HEK293 (cell line): ENCODE data around the gene RIC3.

Experiments
- CTCF ChIA-PET: fragments of 350-600 bp; formaldehyde crosslinking; extraction: SDS; loops from one replicate; lab custom pipeline; 2021; ENCODE audit warnings: antibody characterized with exemption; lab: Yijun Ruan, JAX
- POLR2A ChIA-PET: fragments of 300-600 bp; formaldehyde crosslinking; extraction: SDS; loops from one replicate; lab custom pipeline; 2020; ENCODE audit warnings: antibody characterized with exemption, inconsistent platforms; lab: Yijun Ruan, JAX
- H3K27ac ChIP-seq: fragments of 200-500 bp; sonication (Bioruptor generic); 2 replicates; pipeline ENCODE4 v1.5.1; 2014; ENCODE audit warnings: low read depth, low read length, control low read depth, inconsistent platforms; ENCODE audit errors: extremely low read depth
- H3K36me3 ChIP-seq, 2 experiments: fragments of 200-500 bp in 1 of 2; sonication (Bioruptor generic) in 1 of 2; 1 replicate in 1 of 2; 2 replicates in 1 of 2; pipeline ENCODE4 v1.5.1; 2014 to 2017; ENCODE audit warnings: inconsistent platforms in 2 of 2, low read length in 2 of 2; ENCODE audit not compliant: control insufficient read depth in 2 of 2, insufficient read depth in 1 of 2
- H3K4me1 ChIP-seq: fragments of 200-500 bp; sonication (Bioruptor generic); 2 replicates; pipeline ENCODE4 v1.5.1; 2014; ENCODE audit warnings: mild to moderate bottlenecking, low read length, inconsistent platforms; ENCODE audit not compliant: control insufficient read depth, insufficient read depth
- H3K4me3 ChIP-seq: 2 replicates; pipeline ENCODE4 v1.5.1; 2011; ENCODE audit warnings: low read depth, mild to moderate bottlenecking, control low read depth, low read length, moderate library complexity
- H3K9me3 ChIP-seq: fragments of 200-500 bp; sonication (Bioruptor generic); 2 replicates; pipeline ENCODE4 v1.5.1; 2014; ENCODE audit warnings: low read depth, low read length, inconsistent platforms; ENCODE audit not compliant: control insufficient read depth, insufficient read depth
- HOXC10 ChIP-seq: sonication (generic); formaldehyde crosslinking; IDR thresholded peaks from 2 replicates; pipeline ENCODE4 v1.8.1; 2023; ENCODE audit warnings: mild to moderate bottlenecking, missing genetic modification reagents
- KLF7 ChIP-seq: fragments of 450-650 bp; formaldehyde crosslinking; IDR thresholded peaks from 2 replicates; pipeline ENCODE4 v1.5.1; 2016; ENCODE audit warnings: missing biosample characterization, missing genetic modification characterization, borderline replicate concordance
- KLF9 ChIP-seq: fragments of 450-650 bp; formaldehyde crosslinking; IDR thresholded peaks from 2 replicates; pipeline ENCODE4 v1.5.1; 2016; ENCODE audit warnings: missing biosample characterization, missing genetic modification characterization, low read depth
- RBAK ChIP-seq: fragments of 450-650 bp; formaldehyde crosslinking; IDR thresholded peaks from 2 replicates; pipeline ENCODE4 v1.5.1; 2016; ENCODE audit warnings: missing biosample characterization, missing genetic modification characterization
- SETDB1 ChIP-seq: IDR thresholded peaks from one replicate; pipeline ENCODE4 v1.6.1; 2017; ENCODE audit warnings: mild to moderate bottlenecking, low read length, moderate library complexity, mixed read lengths; ENCODE audit not compliant: insufficient read length
- SP2 ChIP-seq: fragments of 450-650 bp; formaldehyde crosslinking; IDR thresholded peaks from 2 replicates; pipeline ENCODE4 v1.5.1; 2016; ENCODE audit warnings: missing biosample characterization, missing genetic modification characterization
- ZBTB48 ChIP-seq: fragments of 450-650 bp; formaldehyde crosslinking; IDR thresholded peaks from 2 replicates; pipeline ENCODE4 v1.5.1; 2016; ENCODE audit warnings: missing biosample characterization, missing genetic modification characterization
- ZEB2 ChIP-seq: fragments of 450-650 bp; formaldehyde crosslinking; IDR thresholded peaks from 2 replicates; pipeline ENCODE4 v1.5.1; 2016; ENCODE audit warnings: missing biosample characterization, missing genetic modification characterization
- ZFP3 ChIP-seq: fragments of 450-650 bp; formaldehyde crosslinking; IDR thresholded peaks from 2 replicates; pipeline ENCODE4 v1.5.1; 2016; ENCODE audit warnings: low read depth, missing biosample characterization, missing genetic modification characterization
- ZNF146 ChIP-seq: fragments of 450-650 bp; formaldehyde crosslinking; IDR thresholded peaks from 2 replicates; pipeline ENCODE4 v1.5.1; 2016; ENCODE audit warnings: missing biosample characterization, missing genetic modification characterization
- ZNF157 ChIP-seq: fragments of 450-650 bp; formaldehyde crosslinking; IDR thresholded peaks from 2 replicates; pipeline ENCODE4 v1.5.1; 2016; ENCODE audit warnings: missing biosample characterization, missing genetic modification characterization
- ZNF23 ChIP-seq: fragments of 450-650 bp; formaldehyde crosslinking; IDR thresholded peaks from 2 replicates; pipeline ENCODE4 v1.5.1; 2016; ENCODE audit warnings: missing biosample characterization, missing genetic modification characterization, borderline replicate concordance
- ZNF292 ChIP-seq: fragments of 450-650 bp; formaldehyde crosslinking; IDR thresholded peaks from 2 replicates; pipeline ENCODE4 v1.5.1; 2016; ENCODE audit warnings: low read depth, missing biosample characterization, missing genetic modification characterization, borderline replicate concordance
- ZNF335 ChIP-seq: fragments of 450-650 bp; formaldehyde crosslinking; conservative IDR thresholded peaks from 2 replicates; pipeline ENCODE4 v1.5.1; 2016; ENCODE audit warnings: missing biosample characterization, missing genetic modification characterization
- ZNF341 ChIP-seq: fragments of 450-650 bp; formaldehyde crosslinking; IDR thresholded peaks from 2 replicates; pipeline ENCODE4; 2016; ENCODE audit warnings: low read depth, missing biosample characterization, missing genetic modification characterization
- ZNF350 ChIP-seq: fragments of 450-650 bp; formaldehyde crosslinking; IDR thresholded peaks from 2 replicates; pipeline ENCODE4 v1.5.0; 2017; ENCODE audit warnings: missing biosample characterization, mild to moderate bottlenecking, missing genetic modification characterization
- ZNF404 ChIP-seq: fragments of 450-650 bp; formaldehyde crosslinking; IDR thresholded peaks from 2 replicates; pipeline ENCODE4 v1.5.1; 2017; ENCODE audit warnings: missing biosample characterization, missing genetic modification characterization
- ZNF48 ChIP-seq: fragments of 450-650 bp; formaldehyde crosslinking; IDR thresholded peaks from 2 replicates; pipeline ENCODE4 v1.5.1; 2016; ENCODE audit warnings: missing biosample characterization, missing genetic modification characterization
- ZNF530 ChIP-seq: fragments of 450-650 bp; formaldehyde crosslinking; IDR thresholded peaks from 2 replicates; pipeline ENCODE4 v1.5.1; 2016; ENCODE audit warnings: low read depth, missing biosample characterization, missing genetic modification characterization
- ZNF558 ChIP-seq: fragments of 450-650 bp; formaldehyde crosslinking; IDR thresholded peaks from 2 replicates; pipeline ENCODE4 v1.5.1; 2016; ENCODE audit warnings: missing biosample characterization, missing genetic modification characterization
- ZNF621 ChIP-seq: fragments of 450-650 bp; formaldehyde crosslinking; IDR thresholded peaks from 2 replicates; pipeline ENCODE4 v1.5.1; 2017; ENCODE audit warnings: missing biosample characterization, missing genetic modification characterization
- ZNF658 ChIP-seq: fragments of 450-650 bp; formaldehyde crosslinking; IDR thresholded peaks from 2 replicates; pipeline ENCODE4; 2016; ENCODE audit warnings: missing biosample characterization, missing genetic modification characterization
- ZSCAN16 ChIP-seq: fragments of 450-650 bp; formaldehyde crosslinking; IDR thresholded peaks from 2 replicates; pipeline ENCODE4 v1.5.1; 2016; ENCODE audit warnings: missing biosample characterization, missing genetic modification characterization
- TF ChIP-seq, protein P1 (sequence below): fragments of 450-650 bp; IDR thresholded peaks from 2 replicates; pipeline ENCODE4 v1.5.1; 2018; ENCODE audit warnings: missing biosample characterization, mild to moderate bottlenecking, missing genetic modification characterization
- TF ChIP-seq, protein P2 (sequence below): fragments of 450-650 bp; formaldehyde crosslinking; IDR thresholded peaks from 2 replicates; pipeline ENCODE4 v1.5.1; 2016; ENCODE audit warnings: missing biosample characterization, missing genetic modification characterization
- TF ChIP-seq, protein P3 (sequence below): fragments of 450-650 bp; formaldehyde crosslinking; IDR thresholded peaks from 2 replicates; pipeline ENCODE4 v1.5.1; 2016; ENCODE audit warnings: missing biosample characterization, missing genetic modification characterization, borderline replicate concordance
- TF ChIP-seq, protein P4 (sequence below): fragments of 450-650 bp; formaldehyde crosslinking; IDR thresholded peaks from 2 replicates; pipeline ENCODE4 v1.5.1; 2016; ENCODE audit warnings: missing biosample characterization, missing genetic modification characterization

The RIC3 gene

DNA sequence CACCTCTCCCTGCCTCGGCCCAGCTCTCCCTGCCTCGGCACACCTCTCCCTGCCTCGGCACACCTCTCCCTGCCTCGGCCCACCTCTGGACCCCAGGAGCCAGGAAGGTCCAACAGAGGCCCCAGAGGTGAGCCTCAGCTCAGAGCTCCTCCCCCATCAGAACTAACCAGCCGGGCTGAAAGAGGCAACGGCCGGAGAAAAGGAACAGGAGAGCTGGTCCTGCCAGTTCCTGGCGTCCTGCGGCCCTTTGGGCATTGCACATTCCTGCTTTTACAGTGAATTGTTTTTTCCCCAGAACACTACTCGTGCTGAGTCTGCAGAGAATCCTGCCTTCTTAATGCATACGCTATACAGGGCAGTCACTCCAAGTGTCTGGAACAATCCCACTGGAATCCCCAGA lies 49.1 kb upstream of the RIC3 start (continued):
- TF ChIP-seq ZSCAN16 (tag by site-specific recombination) (no peak), ZNF530 (tag by site-specific recombination) (no peak), ZNF335 (no peak), ZNF341 (tag by site-specific recombination) (no peak)

DNA sequence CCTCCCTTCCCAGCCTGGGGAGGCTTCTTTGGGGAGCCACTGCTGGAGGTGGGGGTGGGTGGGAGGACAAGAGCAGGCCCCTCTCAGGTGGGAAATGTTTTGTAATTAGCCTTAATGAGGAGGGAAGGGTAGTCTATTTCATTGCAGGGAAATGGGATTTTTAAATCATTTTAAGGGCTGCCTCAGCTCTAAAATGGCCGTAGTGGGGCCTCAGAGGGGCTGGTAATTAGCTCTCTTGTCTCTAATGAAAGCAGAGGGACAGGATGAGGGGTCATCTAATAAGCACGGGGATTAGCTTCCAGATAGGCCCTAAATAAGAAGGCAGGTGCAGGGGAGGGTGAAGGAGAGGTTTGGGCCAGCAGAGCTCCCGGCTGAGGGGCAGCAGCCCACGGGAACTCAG lies 48.3 kb upstream of the RIC3 start:
- Histone ChIP-seq H3K4me1 (no peaks in the 10 kb centered on the region), H3K4me3 (no peak overlapping the region), H3K36me3 (no peaks in the 10 kb centered on the region), H3K27ac (no peak overlapping the region)
- TF ChIP-seq ZNF658 (tag by site-specific recombination) (no peak), ZNF558 (tag by site-specific recombination) (no peak), ZBTB48 (tag by site-specific recombination) (no peak), ZNF404 (tag by site-specific recombination) (no peak), ZNF350 (tag by site-specific recombination) (no peak), ZNF292 (tag by site-specific recombination) (no peak), HOXC10 (CRISPR knock-in tag) (no peak), ZNF146 (tag by site-specific recombination) (no peak)
- TF ChIP-seq, protein P1, sequence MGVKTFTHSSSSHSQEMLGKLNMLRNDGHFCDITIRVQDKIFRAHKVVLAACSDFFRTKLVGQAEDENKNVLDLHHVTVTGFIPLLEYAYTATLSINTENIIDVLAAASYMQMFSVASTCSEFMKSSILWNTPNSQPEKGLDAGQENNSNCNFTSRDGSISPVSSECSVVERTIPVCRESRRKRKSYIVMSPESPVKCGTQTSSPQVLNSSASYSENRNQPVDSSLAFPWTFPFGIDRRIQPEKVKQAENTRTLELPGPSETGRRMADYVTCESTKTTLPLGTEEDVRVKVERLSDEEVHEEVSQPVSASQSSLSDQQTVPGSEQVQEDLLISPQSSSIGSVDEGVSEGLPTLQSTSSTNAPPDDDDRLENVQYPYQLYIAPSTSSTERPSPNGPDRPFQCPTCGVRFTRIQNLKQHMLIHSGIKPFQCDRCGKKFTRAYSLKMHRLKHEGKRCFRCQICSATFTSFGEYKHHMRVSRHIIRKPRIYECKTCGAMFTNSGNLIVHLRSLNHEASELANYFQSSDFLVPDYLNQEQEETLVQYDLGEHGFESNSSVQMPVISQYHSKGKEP (tag by site-specific recombination) = no peak
- TF ChIP-seq, protein P2, sequence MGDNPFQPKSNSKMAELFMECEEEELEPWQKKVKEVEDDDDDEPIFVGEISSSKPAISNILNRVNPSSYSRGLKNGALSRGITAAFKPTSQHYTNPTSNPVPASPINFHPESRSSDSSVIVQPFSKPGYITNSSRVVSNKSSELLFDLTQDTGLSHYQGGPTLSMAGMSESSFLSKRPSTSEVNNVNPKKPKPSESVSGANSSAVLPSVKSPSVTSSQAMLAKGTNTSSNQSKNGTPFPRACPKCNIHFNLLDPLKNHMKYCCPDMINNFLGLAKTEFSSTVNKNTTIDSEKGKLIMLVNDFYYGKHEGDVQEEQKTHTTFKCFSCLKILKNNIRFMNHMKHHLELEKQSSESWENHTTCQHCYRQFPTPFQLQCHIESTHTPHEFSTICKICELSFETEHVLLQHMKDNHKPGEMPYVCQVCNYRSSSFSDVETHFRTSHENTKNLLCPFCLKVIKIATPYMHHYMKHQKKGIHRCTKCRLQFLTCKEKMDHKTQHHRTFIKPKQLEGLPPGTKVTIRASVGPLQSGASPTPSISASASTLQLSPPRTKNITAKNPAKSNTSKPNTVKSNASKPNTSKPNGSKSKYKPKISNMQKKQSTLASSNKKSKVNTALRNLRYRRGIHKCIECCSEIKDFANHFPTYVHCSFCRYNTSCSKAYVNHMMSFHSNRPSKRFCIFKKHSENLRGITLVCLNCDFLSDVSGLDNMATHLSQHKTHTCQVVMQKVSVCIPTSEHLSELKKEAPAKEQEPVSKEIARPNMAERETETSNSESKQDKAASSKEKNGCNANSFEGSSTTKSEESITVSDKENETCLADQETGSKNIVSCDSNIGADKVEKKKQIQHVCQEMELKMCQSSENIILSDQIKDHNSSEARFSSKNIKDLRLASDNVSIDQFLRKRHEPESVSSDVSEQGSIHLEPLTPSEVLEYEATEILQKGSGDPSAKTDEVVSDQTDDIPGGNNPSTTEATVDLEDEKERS = no peak
- TF ChIP-seq, all 188 proteins: peak for 0
- ChIA-PET POLR2A (no interaction called here), CTCF (interaction anchor here (0.5 to 1.6 kb wide), 4 partner anchors 19 to 113 kb away, joined by 3 to 5 read pairs (median 4); partner anchors contain the start of gene LMO1)
- no peaks in the 10 kb centered on the region for H3K9me3 ChIP-seq

DNA sequence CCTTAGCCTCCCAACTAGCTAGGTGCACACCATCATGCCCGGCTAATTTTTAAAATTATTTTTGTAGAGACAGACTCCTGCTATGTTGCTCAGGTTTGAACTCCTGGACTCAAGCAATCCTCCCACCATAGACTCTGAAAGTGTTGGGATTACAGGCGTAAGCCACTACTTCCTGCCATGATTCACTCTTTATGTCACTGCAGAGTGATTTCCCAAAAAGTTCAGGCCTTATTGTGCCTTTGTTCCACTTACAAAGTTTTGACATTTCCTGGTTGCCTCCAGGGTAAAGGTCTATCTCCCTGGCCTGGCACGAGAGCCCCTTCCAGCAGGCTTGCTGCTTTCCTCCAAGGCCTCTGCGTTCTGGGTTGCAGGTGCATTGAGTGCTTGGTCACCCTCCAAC lies 44.6 kb upstream of the RIC3 start:
- H3K9me3 ChIP-seq = no peaks in the 10 kb centered on the region
- TF ChIP-seq, protein P3, sequence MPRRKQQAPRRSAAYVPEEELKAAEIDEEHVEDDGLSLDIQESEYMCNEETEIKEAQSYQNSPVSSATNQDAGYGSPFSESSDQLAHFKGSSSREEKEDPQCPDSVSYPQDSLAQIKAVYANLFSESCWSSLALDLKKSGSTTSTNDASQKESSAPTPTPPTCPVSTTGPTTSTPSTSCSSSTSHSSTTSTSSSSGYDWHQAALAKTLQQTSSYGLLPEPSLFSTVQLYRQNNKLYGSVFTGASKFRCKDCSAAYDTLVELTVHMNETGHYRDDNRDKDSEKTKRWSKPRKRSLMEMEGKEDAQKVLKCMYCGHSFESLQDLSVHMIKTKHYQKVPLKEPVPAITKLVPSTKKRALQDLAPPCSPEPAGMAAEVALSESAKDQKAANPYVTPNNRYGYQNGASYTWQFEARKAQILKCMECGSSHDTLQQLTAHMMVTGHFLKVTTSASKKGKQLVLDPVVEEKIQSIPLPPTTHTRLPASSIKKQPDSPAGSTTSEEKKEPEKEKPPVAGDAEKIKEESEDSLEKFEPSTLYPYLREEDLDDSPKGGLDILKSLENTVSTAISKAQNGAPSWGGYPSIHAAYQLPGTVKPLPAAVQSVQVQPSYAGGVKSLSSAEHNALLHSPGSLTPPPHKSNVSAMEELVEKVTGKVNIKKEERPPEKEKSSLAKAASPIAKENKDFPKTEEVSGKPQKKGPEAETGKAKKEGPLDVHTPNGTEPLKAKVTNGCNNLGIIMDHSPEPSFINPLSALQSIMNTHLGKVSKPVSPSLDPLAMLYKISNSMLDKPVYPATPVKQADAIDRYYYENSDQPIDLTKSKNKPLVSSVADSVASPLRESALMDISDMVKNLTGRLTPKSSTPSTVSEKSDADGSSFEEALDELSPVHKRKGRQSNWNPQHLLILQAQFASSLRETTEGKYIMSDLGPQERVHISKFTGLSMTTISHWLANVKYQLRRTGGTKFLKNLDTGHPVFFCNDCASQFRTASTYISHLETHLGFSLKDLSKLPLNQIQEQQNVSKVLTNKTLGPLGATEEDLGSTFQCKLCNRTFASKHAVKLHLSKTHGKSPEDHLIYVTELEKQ (tag by site-specific recombination) = no peak
- TF ChIP-seq ZNF530 (tag by site-specific recombination) = no peak
- no peak for TF ChIP-seq ZNF621 (tag by site-specific recombination)
- no peak for TF ChIP-seq SP2 (tag by site-specific recombination)
- no peak for TF ChIP-seq ZNF157
- TF ChIP-seq KLF7 (tag by site-specific recombination) = no peak
- TF ChIP-seq KLF9 (tag by site-specific recombination) = no peak
- no peak for TF ChIP-seq RBAK (tag by site-specific recombination)
- TF ChIP-seq ZNF48 (tag by site-specific recombination) = no peak
- no peak for TF ChIP-seq ZNF23 (tag by site-specific recombination)
- TF ChIP-seq, protein P4, sequence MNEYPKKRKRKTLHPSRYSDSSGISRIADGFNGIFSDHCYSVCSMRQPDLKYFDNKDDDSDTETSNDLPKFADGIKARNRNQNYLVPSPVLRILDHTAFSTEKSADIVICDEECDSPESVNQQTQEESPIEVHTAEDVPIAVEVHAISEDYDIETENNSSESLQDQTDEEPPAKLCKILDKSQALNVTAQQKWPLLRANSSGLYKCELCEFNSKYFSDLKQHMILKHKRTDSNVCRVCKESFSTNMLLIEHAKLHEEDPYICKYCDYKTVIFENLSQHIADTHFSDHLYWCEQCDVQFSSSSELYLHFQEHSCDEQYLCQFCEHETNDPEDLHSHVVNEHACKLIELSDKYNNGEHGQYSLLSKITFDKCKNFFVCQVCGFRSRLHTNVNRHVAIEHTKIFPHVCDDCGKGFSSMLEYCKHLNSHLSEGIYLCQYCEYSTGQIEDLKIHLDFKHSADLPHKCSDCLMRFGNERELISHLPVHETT = no peak
- TF ChIP-seq ZFP3 (tag by site-specific recombination) = no peak
- no peak for TF ChIP-seq SETDB1
- TF ChIP-seq ZEB2 = no peak
- H3K4me3 ChIP-seq = no peak overlapping the region
- no peaks in the 10 kb centered on the region for H3K36me3 ChIP-seq
- POLR2A ChIA-PET = no interaction called here
- no peak overlapping the region for H3K27ac ChIP-seq
- CTCF ChIA-PET = no interaction called here
- H3K4me1 ChIP-seq = no peaks in the 10 kb centered on the region
